Neural progenitor cell (in vitro differentiated cells): ENCODE measurements around the gene PPP2R2C. TPM values are rescaled to one million over a fixed set of nuclear protein-coding genes. Genes with fewer than 3 reads are reported as not detected.

ENCODE experiments used
- DNase-seq: peaks from one replicate; pipeline ENCODE4 v3.0.0-alpha.2; 2016; ENCODE audit warnings: low spot score
- H2AFZ ChIP-seq: fragments of 200-600 bp; sonication (generic); replicated peaks from 2 replicates; pipeline ENCODE4 v1.6.1; 2016; ENCODE audit warnings: antibody characterized with exemption
- H3F3A ChIP-seq: fragments of 200-600 bp; sonication (generic); 2 replicates; pipeline ENCODE4 v1.6.1; 2016; ENCODE audit warnings: antibody characterized with exemption, low read depth
- H3K27ac ChIP-seq: fragments of 200-600 bp; sonication (generic); 2 replicates; pipeline ENCODE4 v1.5.1; 2016; ENCODE audit warnings: mild to moderate bottlenecking
- H3K27me3 ChIP-seq: fragments of 200-600 bp; sonication (generic); 2 replicates; pipeline ENCODE4 v1.6.1; 2016; ENCODE audit warnings: mild to moderate bottlenecking, moderate library complexity
- H3K36me3 ChIP-seq: fragments of 200-600 bp; sonication (generic); 2 replicates; pipeline ENCODE4 v1.5.1; 2016
- H3K4me1 ChIP-seq: fragments of 200-600 bp; sonication (generic); 2 replicates; pipeline ENCODE4 v1.6.1; 2016; ENCODE audit warnings: mixed run types
- H3K4me2 ChIP-seq: fragments of 200-600 bp; sonication (generic); 2 replicates; pipeline ENCODE4 v1.6.1; 2016
- H3K4me3 ChIP-seq: fragments of 200-600 bp; sonication (generic); 2 replicates; pipeline ENCODE4 v1.5.1; 2016
- H3K79me2 ChIP-seq: fragments of 200-600 bp; sonication (generic); 2 replicates; pipeline ENCODE4 v1.6.1; 2016; ENCODE audit warnings: low read depth
- H3K9ac ChIP-seq: fragments of 200-600 bp; sonication (generic); 2 replicates; pipeline ENCODE4 v1.6.1; 2016
- H3K9me3 ChIP-seq: fragments of 200-600 bp; sonication (generic); 2 replicates; pipeline ENCODE4 v1.5.1; 2016; ENCODE audit warnings: low read depth
- H4K20me1 ChIP-seq: fragments of 200-600 bp; sonication (generic); 2 replicates; pipeline ENCODE4 v1.6.1; 2016; ENCODE audit warnings: low read depth
- H3K27ac Mint-ChIP-seq: 3 replicates; pipeline ENCODE4 v1.8.0; 2021; ENCODE audit warnings: mixed read lengths
- H3K27me3 Mint-ChIP-seq: 2 replicates; pipeline ENCODE4 v1.8.0; 2022; ENCODE audit warnings: low read depth, mild to moderate bottlenecking, inconsistent platforms, moderate library complexity, mixed read lengths; ENCODE audit not compliant: insufficient read depth
- H3K36me3 Mint-ChIP-seq: 3 replicates; pipeline ENCODE4 v1.8.0; 2021; ENCODE audit warnings: mixed read lengths
- H3K4me1 Mint-ChIP-seq: 3 replicates; pipeline ENCODE4 v1.8.0; 2021; ENCODE audit warnings: mixed read lengths
- H3K4me3 Mint-ChIP-seq: 3 replicates; pipeline ENCODE4 v1.8.0; 2021; ENCODE audit warnings: mild to moderate bottlenecking, moderate library complexity, mixed read lengths
- H3K9me3 Mint-ChIP-seq: 3 replicates; pipeline ENCODE4 v1.8.0; 2020; ENCODE audit warnings: mixed read lengths
- EZH2 ChIP-seq: fragments of 200-600 bp; sonication (generic); IDR thresholded peaks from 2 replicates; pipeline ENCODE4 v1.6.1; 2017; ENCODE audit warnings: antibody characterized with exemption, mild to moderate bottlenecking, moderate library complexity
- EZH2phosphoT487 ChIP-seq: fragments of 200-600 bp; sonication (generic); IDR thresholded peaks from 2 replicates; pipeline ENCODE4 v1.6.1; 2017; ENCODE audit warnings: antibody characterized with exemption
- total RNA-seq: library from RNA; depleted of rRNA; stranded (reverse); fragments of >200 nt; gene quantifications from 2 replicates; pipeline ENCODE4 v1.2.3, GENCODE V29; 2015; ENCODE audit warnings: low replicate concordance
- TF ChIP-seq, protein P1 (sequence below): fragments of 200-600 bp; sonication (generic); IDR thresholded peaks from 2 replicates; pipeline ENCODE4 v1.5.1; 2017; ENCODE audit warnings: antibody characterized with exemption, mild to moderate bottlenecking

Gene PPP2R2C
- total RNA-seq, 1 donor from 2014 or later: 3.5 TPM

DNA sequence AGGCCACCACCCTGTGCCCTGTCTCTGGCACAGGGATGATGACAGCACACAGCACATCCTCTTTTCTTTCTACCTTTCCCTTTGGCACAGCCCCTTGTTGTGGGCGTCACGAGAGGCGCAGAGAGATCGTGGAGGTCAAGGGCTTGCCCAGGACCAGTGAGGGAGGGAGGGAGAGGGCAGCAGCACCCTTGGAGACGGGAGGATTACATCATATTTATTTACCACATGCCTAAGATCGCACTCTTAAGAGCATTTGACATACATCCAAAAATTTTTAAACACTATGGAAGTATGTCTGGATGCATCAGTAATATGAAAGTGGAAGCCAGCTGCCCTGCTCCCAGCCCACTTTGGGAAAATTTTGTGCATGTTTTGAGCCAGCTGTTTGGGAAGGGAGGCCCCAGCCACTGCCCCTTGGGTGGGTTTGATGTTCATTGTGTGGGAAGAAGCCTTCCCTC is 190.1 kb downstream of the PPP2R2C start:
- Histone ChIP-seq H3K4me2 (no peak overlapping the region), H3K4me1 (no peaks in the 10 kb centered on the region), H4K20me1 (no peaks in the 10 kb centered on the region), H3K4me3 (no peak overlapping the region), H3K27me3 (no peaks in the 10 kb centered on the region), H3K36me3 (no peaks in the 10 kb centered on the region), H3F3A (no peaks in the 10 kb centered on the region), H2AFZ (no peak overlapping the region), H3K79me2 (no peaks in the 10 kb centered on the region), H3K9me3 (no peaks in the 10 kb centered on the region), H3K27ac (no peak overlapping the region), H3K9ac (no peak overlapping the region)
- no peak for DNase-seq
- Mint-ChIP-seq H3K27me3 (peaks cover 5% of the 10 kb centered on the region), H3K4me3 (no peak overlapping the region), H3K27ac (peak overlapping the region; percentile 48), H3K36me3 (peaks cover 6% of the 10 kb centered on the region), H3K9me3 (no peaks in the 10 kb centered on the region), H3K4me1 (no peaks in the 10 kb centered on the region)
- TF ChIP-seq EZH2phosphoT487 (no peak), EZH2 (no peak)
- TF ChIP-seq, protein P1, sequence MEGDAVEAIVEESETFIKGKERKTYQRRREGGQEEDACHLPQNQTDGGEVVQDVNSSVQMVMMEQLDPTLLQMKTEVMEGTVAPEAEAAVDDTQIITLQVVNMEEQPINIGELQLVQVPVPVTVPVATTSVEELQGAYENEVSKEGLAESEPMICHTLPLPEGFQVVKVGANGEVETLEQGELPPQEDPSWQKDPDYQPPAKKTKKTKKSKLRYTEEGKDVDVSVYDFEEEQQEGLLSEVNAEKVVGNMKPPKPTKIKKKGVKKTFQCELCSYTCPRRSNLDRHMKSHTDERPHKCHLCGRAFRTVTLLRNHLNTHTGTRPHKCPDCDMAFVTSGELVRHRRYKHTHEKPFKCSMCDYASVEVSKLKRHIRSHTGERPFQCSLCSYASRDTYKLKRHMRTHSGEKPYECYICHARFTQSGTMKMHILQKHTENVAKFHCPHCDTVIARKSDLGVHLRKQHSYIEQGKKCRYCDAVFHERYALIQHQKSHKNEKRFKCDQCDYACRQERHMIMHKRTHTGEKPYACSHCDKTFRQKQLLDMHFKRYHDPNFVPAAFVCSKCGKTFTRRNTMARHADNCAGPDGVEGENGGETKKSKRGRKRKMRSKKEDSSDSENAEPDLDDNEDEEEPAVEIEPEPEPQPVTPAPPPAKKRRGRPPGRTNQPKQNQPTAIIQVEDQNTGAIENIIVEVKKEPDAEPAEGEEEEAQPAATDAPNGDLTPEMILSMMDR: no peak

DNA sequence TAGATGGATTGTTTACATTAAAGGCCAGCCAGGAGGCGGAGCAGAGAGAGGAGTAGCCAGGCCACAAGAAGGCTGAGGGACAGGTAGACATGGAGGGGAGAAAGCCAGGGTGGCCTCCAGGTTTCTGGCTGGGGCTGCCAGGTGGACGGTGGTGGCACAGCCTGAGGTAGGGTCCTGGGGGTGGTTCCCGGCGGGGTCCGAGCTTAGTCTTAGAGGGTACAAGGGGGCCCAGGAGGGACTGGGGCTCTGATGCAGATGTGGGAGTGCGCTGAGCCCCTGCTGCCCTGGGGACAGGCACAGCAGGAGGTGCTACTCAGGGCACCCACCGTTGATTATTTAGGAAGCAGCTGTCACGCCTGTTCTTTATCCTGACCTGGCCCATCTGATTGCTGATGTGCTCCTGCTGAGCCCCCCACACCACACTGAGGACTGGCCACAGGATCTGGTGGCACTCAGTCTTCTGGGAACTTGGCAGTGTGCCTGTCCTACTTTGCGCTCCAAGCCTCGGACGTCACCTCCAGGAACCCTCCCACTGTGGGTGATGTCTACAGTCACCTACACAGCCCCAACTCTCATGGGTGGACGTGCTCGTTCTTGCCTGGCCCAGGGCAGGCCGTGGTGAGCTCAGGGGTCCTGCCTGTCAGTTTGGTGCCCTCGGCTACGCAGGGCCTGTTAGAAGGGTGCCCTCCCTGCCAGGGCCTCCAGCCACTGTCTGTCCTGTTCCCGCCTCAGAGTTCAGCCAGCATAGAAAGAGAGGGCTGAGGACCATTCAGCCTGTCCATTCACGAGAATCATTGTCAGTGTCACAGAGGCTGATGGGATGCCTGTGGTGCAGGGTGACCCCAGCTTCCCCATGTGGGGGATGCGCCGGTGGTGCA is 190.7 kb downstream of the PPP2R2C start:
- no peaks in the 10 kb centered on the region for H4K20me1 ChIP-seq
- H3K4me3 Mint-ChIP-seq: no peak overlapping the region
- peaks cover 5% of the 10 kb centered on the region for H3K4me1 Mint-ChIP-seq
- H3K79me2 ChIP-seq: no peaks in the 10 kb centered on the region
- no peaks in the 10 kb centered on the region for H3K9me3 Mint-ChIP-seq
- peaks cover 4% of the 10 kb centered on the region for H3K36me3 Mint-ChIP-seq
- peaks cover 7% of the 10 kb centered on the region for H3K27me3 Mint-ChIP-seq
- H3K9ac ChIP-seq: no peak overlapping the region
- H3F3A ChIP-seq: no peaks in the 10 kb centered on the region
- no peak for DNase-seq
- H3K4me3 ChIP-seq: no peak overlapping the region
- H3K36me3 ChIP-seq: no peaks in the 10 kb centered on the region
- H2AFZ ChIP-seq: no peak overlapping the region
- peak overlapping the region; percentile 85 for H3K27ac Mint-ChIP-seq
- no peaks in the 10 kb centered on the region for H3K27me3 ChIP-seq
- H3K9me3 ChIP-seq: no peaks in the 10 kb centered on the region
- no peaks in the 10 kb centered on the region for H3K4me1 ChIP-seq
- TF ChIP-seq, protein P1: no peak
- TF ChIP-seq EZH2phosphoT487: no peak
- TF ChIP-seq EZH2: no peak
- H3K4me2 ChIP-seq: no peak overlapping the region
- H3K27ac ChIP-seq: no peak overlapping the region

DNA sequence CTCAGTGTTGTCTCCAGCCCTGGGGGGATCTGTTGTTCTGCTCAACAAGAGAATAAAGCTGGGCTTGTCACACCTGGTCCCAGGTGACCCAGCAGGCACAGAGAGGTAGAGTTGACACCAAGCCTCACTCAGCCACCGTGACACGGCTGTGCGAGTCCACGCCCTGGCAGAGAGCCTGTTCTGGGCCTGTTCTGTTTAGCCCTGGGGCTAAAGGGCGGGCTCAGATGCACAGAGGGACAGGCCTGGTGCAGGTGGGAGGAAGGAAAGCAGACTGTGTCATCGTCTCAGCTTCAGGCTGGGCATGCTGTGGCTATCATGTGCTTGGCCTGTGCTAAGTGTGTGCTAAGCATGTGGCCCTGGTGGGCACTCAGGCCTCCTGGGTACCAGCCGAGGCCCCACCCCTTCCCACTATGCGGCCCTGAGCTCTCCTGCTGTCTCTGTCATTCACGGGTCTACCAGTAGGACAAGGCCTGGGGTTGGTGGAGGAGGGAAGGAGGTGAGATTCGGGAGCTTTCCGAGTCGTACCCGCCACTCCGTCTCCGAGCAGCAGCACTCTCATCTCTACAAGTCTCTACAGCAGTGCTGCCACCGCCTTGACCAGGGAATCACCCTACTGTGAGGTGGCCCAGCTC is 191.9 kb downstream of the PPP2R2C start:
- Mint-ChIP-seq H3K4me3 (peak overlapping the region; percentile 15), H3K27ac (no peak overlapping the region), H3K27me3 (peaks cover 7% of the 10 kb centered on the region), H3K9me3 (no peaks in the 10 kb centered on the region), H3K36me3 (peaks cover 4% of the 10 kb centered on the region), H3K4me1 (peaks cover 17% of the 10 kb centered on the region)
- Histone ChIP-seq H3F3A (no peaks in the 10 kb centered on the region), H2AFZ (no peak overlapping the region), H4K20me1 (peaks cover 8% of the 10 kb centered on the region), H3K4me2 (no peak overlapping the region), H3K9ac (no peak overlapping the region), H3K4me3 (no peak overlapping the region), H3K9me3 (no peaks in the 10 kb centered on the region), H3K36me3 (no peaks in the 10 kb centered on the region), H3K27ac (no peak overlapping the region), H3K4me1 (no peaks in the 10 kb centered on the region), H3K79me2 (no peaks in the 10 kb centered on the region), H3K27me3 (no peaks in the 10 kb centered on the region)
- TF ChIP-seq EZH2phosphoT487 (no peak), EZH2 (no peak)
- TF ChIP-seq, protein P1: no peak
- DNase-seq: no peak
